HEK293 (cell line): ENCODE data around the gene DDX39A.
"Not testable (repeated sequence)": the region's sequence is repeated elsewhere in the genome, so short reads cannot be mapped to it uniquely, and the experiment has no call there.

Experiments
- CTCF ChIA-PET: fragments of 350-600 bp; formaldehyde crosslinking; extraction: SDS; loops from one replicate; lab custom pipeline; 2021; ENCODE audit warnings: antibody characterized with exemption; lab: Yijun Ruan, JAX
- POLR2A ChIA-PET: fragments of 300-600 bp; formaldehyde crosslinking; extraction: SDS; loops from one replicate; lab custom pipeline; 2020; ENCODE audit warnings: antibody characterized with exemption, inconsistent platforms; lab: Yijun Ruan, JAX
- H3K27ac ChIP-seq: fragments of 200-500 bp; sonication (Bioruptor generic); 2 replicates; pipeline ENCODE4 v1.5.1; 2014; ENCODE audit warnings: low read depth, low read length, control low read depth, inconsistent platforms; ENCODE audit errors: extremely low read depth
- H3K36me3 ChIP-seq, 2 experiments: fragments of 200-500 bp in 1 of 2; sonication (Bioruptor generic) in 1 of 2; 1 replicate in 1 of 2; 2 replicates in 1 of 2; pipeline ENCODE4 v1.5.1; 2014 to 2017; ENCODE audit warnings: inconsistent platforms in 2 of 2, low read length in 2 of 2; ENCODE audit not compliant: control insufficient read depth in 2 of 2, insufficient read depth in 1 of 2
- H3K4me1 ChIP-seq: fragments of 200-500 bp; sonication (Bioruptor generic); 2 replicates; pipeline ENCODE4 v1.5.1; 2014; ENCODE audit warnings: mild to moderate bottlenecking, low read length, inconsistent platforms; ENCODE audit not compliant: control insufficient read depth, insufficient read depth
- H3K4me3 ChIP-seq: 2 replicates; pipeline ENCODE4 v1.5.1; 2011; ENCODE audit warnings: low read depth, mild to moderate bottlenecking, control low read depth, low read length, moderate library complexity
- H3K9me3 ChIP-seq: fragments of 200-500 bp; sonication (Bioruptor generic); 2 replicates; pipeline ENCODE4 v1.5.1; 2014; ENCODE audit warnings: low read depth, low read length, inconsistent platforms; ENCODE audit not compliant: control insufficient read depth, insufficient read depth
- HOXD13 ChIP-seq: sonication (generic); formaldehyde crosslinking; IDR thresholded peaks from 2 replicates; pipeline ENCODE4 v1.8.0; 2022; ENCODE audit warnings: missing genetic modification reagents, borderline replicate concordance
- KLF1 ChIP-seq: fragments of 450-650 bp; formaldehyde crosslinking; IDR thresholded peaks from 2 replicates; pipeline ENCODE4 v1.5.1; 2016; ENCODE audit warnings: missing biosample characterization, missing genetic modification characterization
- KLF17 ChIP-seq: fragments of 450-650 bp; formaldehyde crosslinking; IDR thresholded peaks from 2 replicates; pipeline ENCODE4 v1.5.1; 2016; ENCODE audit warnings: missing biosample characterization, missing genetic modification characterization
- OSR2 ChIP-seq: fragments of 450-650 bp; formaldehyde crosslinking; IDR thresholded peaks from 2 replicates; pipeline ENCODE4 v1.5.1; 2016; ENCODE audit warnings: missing biosample characterization, missing genetic modification characterization
- PRDM10 ChIP-seq: fragments of 450-650 bp; formaldehyde crosslinking; IDR thresholded peaks from 2 replicates; pipeline ENCODE4 v1.5.1; 2016; ENCODE audit warnings: missing biosample characterization, missing genetic modification characterization
- SP2 ChIP-seq: fragments of 450-650 bp; formaldehyde crosslinking; IDR thresholded peaks from 2 replicates; pipeline ENCODE4 v1.5.1; 2016; ENCODE audit warnings: missing biosample characterization, missing genetic modification characterization
- ZBTB48 ChIP-seq: fragments of 450-650 bp; formaldehyde crosslinking; IDR thresholded peaks from 2 replicates; pipeline ENCODE4 v1.5.1; 2016; ENCODE audit warnings: missing biosample characterization, missing genetic modification characterization
- ZFP69B ChIP-seq: fragments of 450-650 bp; formaldehyde crosslinking; IDR thresholded peaks from 2 replicates; pipeline ENCODE4 v1.5.1; 2016; ENCODE audit warnings: missing biosample characterization, missing genetic modification characterization
- ZNF10 ChIP-seq: fragments of 450-650 bp; formaldehyde crosslinking; IDR thresholded peaks from 2 replicates; pipeline ENCODE4 v1.5.1; 2017; ENCODE audit warnings: missing biosample characterization, missing genetic modification characterization
- ZNF335 ChIP-seq: fragments of 450-650 bp; formaldehyde crosslinking; conservative IDR thresholded peaks from 2 replicates; pipeline ENCODE4 v1.5.1; 2016; ENCODE audit warnings: missing biosample characterization, missing genetic modification characterization
- ZNF600 ChIP-seq: fragments of 450-650 bp; formaldehyde crosslinking; IDR thresholded peaks from 2 replicates; pipeline ENCODE4 v1.5.1; 2016; ENCODE audit warnings: missing biosample characterization, missing genetic modification characterization
- ZNF623 ChIP-seq: fragments of 450-650 bp; formaldehyde crosslinking; IDR thresholded peaks from 2 replicates; pipeline ENCODE4 v1.5.1; 2016; ENCODE audit warnings: missing biosample characterization, missing genetic modification characterization
- ZNF645 ChIP-seq: fragments of 450-650 bp; formaldehyde crosslinking; IDR thresholded peaks from 2 replicates; pipeline ENCODE4; 2016; ENCODE audit warnings: missing biosample characterization, missing genetic modification characterization
- ZNF792 ChIP-seq: fragments of 450-650 bp; formaldehyde crosslinking; IDR thresholded peaks from 2 replicates; pipeline ENCODE4 v1.5.1; 2016; ENCODE audit warnings: missing biosample characterization, missing genetic modification characterization

Gene DDX39A

GRCh38 chr19:14405380-14405757 lies 13.8 kb downstream of the DDX39A start:
- TF ChIP-seq ZFP69B = peak; percentile 3
- TF ChIP-seq PRDM10 (tag by site-specific recombination) = no peak
- CTCF ChIA-PET = interaction anchor here (0.5 to 4.3 kb wide), 15 partner anchors 10 to 269 kb away, joined by 3 to 47 read pairs (median 6); partner anchors contain the start of genes ADGRE5, ASF1B and DDX39A
- Histone ChIP-seq H3K36me3 (peaks cover 19 to 71% of the 10 kb centered on the region in 2 experiments; a peak in 2 of 3 replicates), H3K9me3 (no peaks in the 10 kb centered on the region), H3K4me1 (no peaks in the 10 kb centered on the region), H3K27ac (no peak overlapping the region), H3K4me3 (no peak overlapping the region)
- POLR2A ChIA-PET = interaction anchor here (0.7 to 2.9 kb wide), 8 partner anchors 13 to 269 kb away, joined by 3 to 17 read pairs (median 4); partner anchors contain the start of genes ADGRE5, ASF1B and DNAJB1

GRCh38 chr19:14404312-14404711 lies 14.8 kb downstream of the DDX39A start:
- H3K9me3 ChIP-seq = no peaks in the 10 kb centered on the region
- peaks cover 23 to 61% of the 10 kb centered on the region in 2 experiments; a peak in 2 of 3 replicates for H3K36me3 ChIP-seq
- H3K4me1 ChIP-seq = no peaks in the 10 kb centered on the region
- TF ChIP-seq ZNF645 (tag by site-specific recombination) = no peak
- no peak for TF ChIP-seq ZNF10 (tag by site-specific recombination)
- no peak for TF ChIP-seq OSR2 (tag by site-specific recombination)
- TF ChIP-seq ZNF792 = no peak
- no peak for TF ChIP-seq ZBTB48
- no peak overlapping the region for H3K4me3 ChIP-seq
- ChIA-PET POLR2A (interaction anchor here (0.5 to 2.9 kb wide), 2 partner anchors 105 to 268 kb away, joined by 5 to 17 read pairs; partner anchors contain the start of gene ASF1B), CTCF (interaction anchor here (0.5 to 4.3 kb wide), 3 partner anchors 41 to 1225 kb away, joined by 3 to 47 read pairs (median 4); no protein-coding TSS in a partner anchor)
- no peak overlapping the region for H3K27ac ChIP-seq

GRCh38 chr19:14403145-14403930 lies 15.8 kb downstream of the DDX39A start:
- not testable (repeated sequence) for H3K27ac ChIP-seq, H3K4me3 ChIP-seq, H3K9me3 ChIP-seq, H3K4me1 ChIP-seq
- POLR2A ChIA-PET = interaction anchor here (0.6 kb wide), 1 partner anchor 15 kb away, joined by 3 read pairs; the partner anchor contains the start of gene DDX39A
- CTCF ChIA-PET = interaction anchor here (1.6 to 4.3 kb wide), 2 partner anchors 40 to 203 kb away, joined by 4 to 47 read pairs; no protein-coding TSS in a partner anchor
- H3K36me3 ChIP-seq = peaks cover 18 to 51% of the 10 kb centered on the region in 2 experiments; a peak in 2 of 3 replicates

- no peak overlapping the region for H3K27ac ChIP-seq
- H3K4me1 ChIP-seq = no peaks in the 10 kb centered on the region
- ChIA-PET POLR2A (no interaction called here), CTCF (interaction anchor here (0.6 to 1.6 kb wide), 3 partner anchors 13 to 813 kb away, joined by 3 to 5 read pairs (median 4); no protein-coding TSS in a partner anchor)
- H3K36me3 ChIP-seq = peaks cover 15 to 47% of the 10 kb centered on the region in 2 experiments; a peak in 2 of 3 replicates
- peak; percentile 22; the same call in 1 of the 2 replicates for TF ChIP-seq ZNF600 (tag by site-specific recombination)
- no peak for TF ChIP-seq SP2 (tag by site-specific recombination)
- TF ChIP-seq HOXD13 = no peak
- TF ChIP-seq ZNF623 (tag by site-specific recombination) = peak; percentile 29; the same call in 1 of the 2 replicates
- TF ChIP-seq KLF1 = peak; percentile 49; the same call in 1 of the 2 replicates
- no peak for TF ChIP-seq ZNF335 (tag by site-specific recombination)
- peak; percentile 69 for TF ChIP-seq KLF17 (tag by site-specific recombination)
- no peaks in the 10 kb centered on the region for H3K9me3 ChIP-seq
- no peak overlapping the region for H3K4me3 ChIP-seq
Measured at GRCh38 chr19:14402332-14403144, 16.6 kb downstream of the DDX39A start.
